GM12891 (cell line): ENCODE results near the gene FAT1.

Experiments
- POLR2A ChIP-seq: IDR thresholded peaks from 2 replicates; pipeline ENCODE4 v1.6.1; 2011; ENCODE audit warnings: low read depth, low read length, control low read depth
- POLR2AphosphoS5 ChIP-seq: IDR thresholded peaks from 2 replicates; pipeline ENCODE4 v1.6.1; 2011; ENCODE audit warnings: low read depth, low read length, control low read depth
- SPI1 ChIP-seq: IDR thresholded peaks from 2 replicates; pipeline ENCODE4 v1.6.1; 2011; ENCODE audit warnings: low read depth, low read length, control low read depth
- TAF1 ChIP-seq: IDR thresholded peaks from 2 replicates; pipeline ENCODE4 v1.6.1; 2011; ENCODE audit warnings: low read depth, low read length, control low read depth

GRCh38 chr4:186771624-186772023, 48.0 kb upstream of the FAT1 start:
- TF ChIP-seq POLR2AphosphoS5 (no peak), TAF1 (no peak), POLR2A (no peak), SPI1 (no peak)
